Activated gamma-delta T cell treated with Interleukin-2 at 50 U/mL for 16 hours (primary cell): ENCODE measurements around the gene BCL2L13.
"Not testable (repeated sequence)": the region's sequence is repeated elsewhere in the genome, so short reads cannot be mapped to it uniquely, and the experiment has no call there.

Experiments used
- DNase-seq: peaks from one replicate; pipeline ENCODE4 v3.0.0-alpha.2; 2020

BCL2L13 gene

GRCh38 chr22:17638432-17639246, at the start of gene BCL2L13:
Gene BCL2L13, plus strand, starts transcription at chr22:17638757. Its CDS starts 16,955 bp downstream, at chr22:17655712.
- peak; percentile 83 for DNase-seq

- no peak for DNase-seq
Observed at GRCh38 chr22:17589810-17590375, 48.7 kb upstream of the BCL2L13 start.

GRCh38 chr22:17590586-17590985, 48.0 kb upstream of the BCL2L13 start:
- no peak for DNase-seq

- DNase-seq = no peak
Observed at GRCh38 chr22:17592201-17592600, 46.4 kb upstream of the BCL2L13 start.

GRCh38 chr22:17596226-17596625, 42.3 kb upstream of the BCL2L13 start:
- no peak for DNase-seq

- DNase-seq = no peak
Observed at GRCh38 chr22:17597217-17597616, 41.3 kb upstream of the BCL2L13 start.

GRCh38 chr22:17598318-17598717, 40.2 kb upstream of the BCL2L13 start:
- no peak for DNase-seq

GRCh38 chr22:17601031-17601430, 37.5 kb upstream of the BCL2L13 start:
- no peak for DNase-seq

GRCh38 chr22:17603668-17604067, 34.9 kb upstream of the BCL2L13 start:
- DNase-seq = no peak

GRCh38 chr22:17606496-17606895, 32.1 kb upstream of the BCL2L13 start:
- DNase-seq = no peak

- no peak for DNase-seq
Observed at GRCh38 chr22:17607891-17608521, 30.6 kb upstream of the BCL2L13 start.

GRCh38 chr22:17612057-17612456, 26.5 kb upstream of the BCL2L13 start:
- DNase-seq = no peak

GRCh38 chr22:17613280-17613679, 25.3 kb upstream of the BCL2L13 start:
- no peak for DNase-seq

GRCh38 chr22:17627961-17628405, 10.6 kb upstream of the BCL2L13 start:
- no peak for DNase-seq

- DNase-seq = peak; percentile 94
Observed at GRCh38 chr22:17628406-17629172, 10.0 kb upstream of the BCL2L13 start, which contains the start of gene ATP6V1E1. Gene ATP6V1E1, minus strand, starts transcription at chr22:17628749. Its CDS starts 114 bp downstream, at chr22:17628635.

- DNase-seq = no peak
Observed at GRCh38 chr22:17629173-17629489, 9.4 kb upstream of the BCL2L13 start.

GRCh38 chr22:17629641-17630040, 8.9 kb upstream of the BCL2L13 start:
- DNase-seq = no peak

- no peak for DNase-seq
Observed at GRCh38 chr22:17631076-17631565, 7.4 kb upstream of the BCL2L13 start.

- no peak for DNase-seq
Observed at GRCh38 chr22:17633217-17633997, 5.2 kb upstream of the BCL2L13 start.

- DNase-seq = no peak
Observed at GRCh38 chr22:17633998-17634323, 4.6 kb upstream of the BCL2L13 start.

- no peak for DNase-seq
Observed at GRCh38 chr22:17634696-17635095, 3.9 kb upstream of the BCL2L13 start.

GRCh38 chr22:17636850-17637249, 1.7 kb upstream of the BCL2L13 start:
- DNase-seq = not testable (repeated sequence)
